Central memory CD8-positive, alpha-beta T cell (primary cell): Measurements from ENCODE around the gene TBL1X.

Experiments
- ATAC-seq: fragments of 150-1000 bp; cut with Tn5 transposase; replicated peaks from 2 replicates; pipeline ENCODE4 v1.10.0; 2022; ENCODE audit warnings: mild to moderate bottlenecking, moderate FRiP score, moderate number of reproducible peaks; ENCODE audit not compliant: poor library complexity, severe bottlenecking; ENCODE audit errors: extremely low read depth
- DNase-seq, 2 donors: peaks; one replicate each; pipeline ENCODE4 v3.0.0; 2021; ENCODE audit warnings: low spot score in 2 of 2
- H3K27ac Mint-ChIP-seq: one replicate; pipeline ENCODE4 v1.8.0; 2022; ENCODE audit warnings: low read depth, mild to moderate bottlenecking, moderate library complexity, mixed read lengths
- H3K27me3 Mint-ChIP-seq: one replicate; pipeline ENCODE4 v1.8.0; 2022; ENCODE audit warnings: mixed read lengths
- H3K36me3 Mint-ChIP-seq: one replicate; pipeline ENCODE4 v1.8.0; 2022; ENCODE audit warnings: mild to moderate bottlenecking, moderate library complexity, mixed read lengths; ENCODE audit not compliant: insufficient read depth
- H3K4me1 Mint-ChIP-seq: one replicate; pipeline ENCODE4 v1.8.0; 2022; ENCODE audit warnings: mixed read lengths
- H3K4me3 Mint-ChIP-seq: one replicate; pipeline ENCODE4 v1.8.0; 2022; ENCODE audit warnings: mild to moderate bottlenecking, moderate library complexity, mixed read lengths
- H3K9me3 Mint-ChIP-seq: one replicate; pipeline ENCODE4 v1.8.0; 2022; ENCODE audit warnings: mixed read lengths

The TBL1X gene

GRCh38 chrX:9681011-9681410 lies 216.2 kb downstream of the TBL1X start:
- no peak overlapping the region for H3K27ac Mint-ChIP-seq
- peaks cover 18% of the 10 kb centered on the region for H3K4me1 Mint-ChIP-seq
- ATAC-seq (no peak), DNase-seq (no peak)
- H3K27me3 Mint-ChIP-seq = no peaks in the 10 kb centered on the region
- no peak overlapping the region for H3K4me3 Mint-ChIP-seq
- peaks cover 13% of the 10 kb centered on the region for H3K36me3 Mint-ChIP-seq
- H3K9me3 Mint-ChIP-seq = no peaks in the 10 kb centered on the region

DNA sequence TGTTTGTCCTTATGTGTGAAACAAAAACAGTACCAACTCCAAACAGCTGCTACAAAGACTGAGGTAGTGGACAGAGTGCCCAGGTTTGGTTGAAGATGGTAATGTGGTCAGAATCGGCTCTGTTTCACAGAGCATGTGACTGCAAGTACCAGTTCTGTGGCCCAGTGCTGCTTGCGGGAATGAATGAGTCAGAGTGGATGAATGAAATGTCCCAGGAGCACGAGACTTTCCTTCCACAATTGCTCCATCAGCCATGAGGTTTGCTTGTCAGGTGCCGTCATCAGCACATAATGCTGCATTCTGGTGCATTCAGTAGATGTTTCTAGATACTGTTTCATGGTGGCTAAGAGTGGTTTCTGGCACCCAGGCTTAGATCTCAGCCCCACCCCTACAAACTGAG lies 216.6 kb downstream of the TBL1X start:
- ATAC-seq (no peak), DNase-seq (no peak)
- Mint-ChIP-seq H3K27ac (no peak overlapping the region), H3K4me1 (peaks cover 17% of the 10 kb centered on the region), H3K4me3 (no peak overlapping the region), H3K36me3 (peaks cover 17% of the 10 kb centered on the region), H3K27me3 (no peaks in the 10 kb centered on the region), H3K9me3 (no peaks in the 10 kb centered on the region)

DNA sequence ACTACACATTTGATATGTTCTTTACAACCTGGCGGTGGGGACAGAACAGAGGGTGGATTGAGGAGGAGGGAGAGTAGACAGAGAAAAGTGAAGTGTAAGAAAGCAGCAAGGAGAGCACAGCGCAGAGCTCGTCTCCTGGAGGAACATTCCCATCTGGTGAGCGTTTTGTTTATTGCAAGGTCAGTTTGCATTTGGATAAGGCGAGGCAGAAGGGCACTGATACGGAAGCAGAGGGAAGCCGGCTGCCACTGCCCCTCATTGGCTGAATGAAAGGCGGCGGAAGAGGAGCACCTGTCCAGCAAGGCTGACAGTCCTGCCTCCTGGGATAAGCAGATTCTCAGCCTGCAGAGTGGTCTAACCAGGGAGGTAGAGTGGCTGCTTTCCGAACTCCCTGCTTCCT lies 217.6 kb downstream of the TBL1X start:
- DNase-seq (no peak), ATAC-seq (no peak)
- Mint-ChIP-seq H3K27ac (peak overlapping the region; percentile 35), H3K27me3 (no peaks in the 10 kb centered on the region), H3K9me3 (no peaks in the 10 kb centered on the region), H3K4me3 (no peak overlapping the region), H3K36me3 (peaks cover 17% of the 10 kb centered on the region), H3K4me1 (peaks cover 7% of the 10 kb centered on the region)

- no peak for ATAC-seq
Observed at GRCh38 chrX:9682861-9683260, 218.0 kb downstream of the TBL1X start.

DNA sequence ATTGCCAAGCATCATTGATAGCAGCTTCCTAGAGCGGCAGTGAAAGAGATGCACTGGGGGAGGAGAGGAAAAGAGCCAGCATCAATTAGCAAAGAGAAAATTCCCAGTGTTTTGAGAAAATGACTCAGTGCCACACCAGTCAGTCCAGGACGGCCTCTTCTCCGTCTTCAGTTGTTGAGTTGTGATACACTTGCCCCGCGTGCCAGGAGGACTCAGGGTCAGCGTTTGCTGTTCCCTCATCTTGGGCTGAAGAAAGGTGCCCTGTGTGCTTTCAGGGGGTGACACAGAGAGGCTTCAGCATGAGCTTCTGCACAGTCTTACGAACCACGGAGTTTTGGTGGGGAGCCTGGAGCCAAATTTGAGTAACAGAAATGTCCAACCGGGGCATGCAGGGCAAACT lies 218.5 kb downstream of the TBL1X start:
- H3K27ac Mint-ChIP-seq = no peak overlapping the region
- no peak overlapping the region for H3K4me3 Mint-ChIP-seq
- H3K9me3 Mint-ChIP-seq = no peaks in the 10 kb centered on the region
- no peaks in the 10 kb centered on the region for H3K4me1 Mint-ChIP-seq
- H3K36me3 Mint-ChIP-seq = peaks cover 15% of the 10 kb centered on the region
- H3K27me3 Mint-ChIP-seq = no peaks in the 10 kb centered on the region
- DNase-seq (no peak), ATAC-seq (no peak)

More at GRCh38 chrX:9682861-9683260, 218.0 kb downstream of the TBL1X start:
- Mint-ChIP-seq H3K27ac (peak overlapping the region; percentile 35), H3K27me3 (no peaks in the 10 kb centered on the region), H3K36me3 (peaks cover 15% of the 10 kb centered on the region), H3K4me3 (no peak overlapping the region), H3K4me1 (peaks cover 3% of the 10 kb centered on the region), H3K9me3 (no peaks in the 10 kb centered on the region)
- DNase-seq = no peak

GRCh38 chrX:9687899-9688298 lies 223.0 kb downstream of the TBL1X start:
- Mint-ChIP-seq H3K27ac (no peak overlapping the region), H3K4me3 (no peak overlapping the region), H3K27me3 (no peaks in the 10 kb centered on the region), H3K4me1 (no peaks in the 10 kb centered on the region), H3K36me3 (peaks cover 11% of the 10 kb centered on the region), H3K9me3 (no peaks in the 10 kb centered on the region)
- DNase-seq (no peak), ATAC-seq (no peak)

- H3K9me3 Mint-ChIP-seq = no peaks in the 10 kb centered on the region
- no peak for DNase-seq
Observed at GRCh38 chrX:9688833-9689232, 224.0 kb downstream of the TBL1X start.

GRCh38 chrX:9690046-9690445 lies 225.2 kb downstream of the TBL1X start:
- H3K4me3 Mint-ChIP-seq = no peak overlapping the region
- H3K36me3 Mint-ChIP-seq = peaks cover 14% of the 10 kb centered on the region
- DNase-seq (no peak), ATAC-seq (no peak)
- no peaks in the 10 kb centered on the region for H3K27me3 Mint-ChIP-seq
- H3K4me1 Mint-ChIP-seq = no peaks in the 10 kb centered on the region
- no peak overlapping the region for H3K27ac Mint-ChIP-seq
- H3K9me3 Mint-ChIP-seq = no peaks in the 10 kb centered on the region

More at GRCh38 chrX:9688833-9689232, 224.0 kb downstream of the TBL1X start:
- no peak for ATAC-seq
- Mint-ChIP-seq H3K36me3 (peaks cover 11% of the 10 kb centered on the region), H3K27ac (no peak overlapping the region), H3K4me3 (no peak overlapping the region), H3K4me1 (no peaks in the 10 kb centered on the region), H3K27me3 (no peaks in the 10 kb centered on the region)

DNA sequence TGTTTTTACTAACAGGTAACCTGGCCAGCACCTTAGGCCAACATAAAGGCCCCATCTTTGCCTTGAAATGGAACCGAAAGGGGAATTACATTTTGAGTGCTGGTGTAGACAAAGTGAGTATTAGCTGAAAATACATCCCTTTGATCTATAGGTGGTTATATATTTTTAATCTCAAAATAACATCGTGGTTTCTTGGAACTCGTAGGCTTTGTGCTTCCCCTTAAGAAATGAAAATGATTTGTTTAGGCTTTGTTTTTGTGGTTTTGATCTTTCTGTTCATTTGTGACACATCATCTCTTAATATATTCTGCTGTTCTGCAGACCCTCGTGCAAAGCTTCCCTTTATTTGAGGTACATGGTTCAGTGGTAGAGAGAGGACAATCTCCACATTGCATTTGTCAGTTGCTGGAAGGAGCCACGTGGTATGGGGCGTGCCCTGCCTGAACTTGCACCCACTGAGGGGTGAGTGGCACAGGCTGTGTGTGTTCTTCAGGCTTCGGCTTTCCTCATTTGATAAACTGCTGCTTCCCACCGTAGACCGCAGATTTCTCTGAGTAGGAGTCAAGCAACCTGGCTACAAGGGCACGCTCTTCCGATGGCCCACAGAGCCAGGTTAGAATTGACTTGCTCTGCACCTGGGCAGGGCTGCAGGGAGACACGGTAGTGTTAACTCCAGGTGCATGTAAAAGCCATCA lies 228.6 kb downstream of the TBL1X start:
- Mint-ChIP-seq H3K27ac (no peak overlapping the region), H3K4me1 (no peaks in the 10 kb centered on the region), H3K27me3 (no peaks in the 10 kb centered on the region), H3K9me3 (no peaks in the 10 kb centered on the region), H3K4me3 (no peak overlapping the region), H3K36me3 (peaks cover 11% of the 10 kb centered on the region)
- no peak for DNase-seq
- no peak for ATAC-seq

DNA sequence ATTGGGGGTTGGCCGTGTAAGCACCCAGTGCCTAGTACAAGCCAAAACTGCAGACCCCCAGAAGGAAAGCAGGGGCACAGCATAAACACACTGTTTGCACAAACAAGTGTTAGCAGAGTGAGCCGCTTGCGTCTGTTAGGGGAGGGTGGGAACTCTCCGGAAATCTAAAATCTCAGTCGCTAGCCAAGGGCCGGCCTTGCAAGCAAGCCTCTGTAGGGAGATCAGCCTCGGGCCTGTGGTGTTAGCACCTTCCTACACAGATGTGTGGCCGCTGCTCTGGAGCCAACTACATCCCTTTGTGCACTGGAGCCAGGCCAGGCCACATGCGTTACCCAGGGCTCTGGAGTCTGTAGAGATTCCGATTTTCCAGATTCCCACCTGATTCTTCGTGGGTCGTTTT lies 233.7 kb downstream of the TBL1X start:
- H3K27me3 Mint-ChIP-seq = no peaks in the 10 kb centered on the region

GRCh38 chrX:9700555-9700954 lies 235.7 kb downstream of the TBL1X start:
- Mint-ChIP-seq H3K27ac (no peak overlapping the region), H3K4me1 (no peaks in the 10 kb centered on the region), H3K27me3 (no peaks in the 10 kb centered on the region)

More for the DNA sequence above, 233.7 kb downstream of the TBL1X start:
- no peaks in the 10 kb centered on the region for H3K4me1 Mint-ChIP-seq
- no peak overlapping the region for H3K4me3 Mint-ChIP-seq
- no peaks in the 10 kb centered on the region for H3K9me3 Mint-ChIP-seq
- no peak for ATAC-seq
- H3K27ac Mint-ChIP-seq = no peak overlapping the region
- peaks cover 21% of the 10 kb centered on the region for H3K36me3 Mint-ChIP-seq
- no peak for DNase-seq

DNA sequence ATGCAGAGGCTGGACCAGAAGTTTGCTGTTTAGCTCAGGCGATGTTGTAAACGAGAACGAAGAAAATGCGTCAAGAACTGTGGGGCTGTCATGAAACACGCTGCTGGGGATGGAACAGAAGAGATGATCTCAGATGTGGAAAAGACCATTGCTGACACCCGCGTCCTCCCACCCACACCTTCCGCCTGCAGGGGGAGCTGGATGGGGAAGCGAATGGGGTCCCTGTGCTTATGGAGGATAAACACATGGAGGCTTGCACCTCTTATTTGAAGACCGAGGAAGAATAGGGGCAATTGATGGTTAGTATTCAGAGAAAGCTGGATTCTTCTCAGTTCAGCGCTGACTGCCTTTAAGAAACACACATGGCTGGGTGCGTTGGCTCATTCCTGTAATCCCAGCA lies 236.9 kb downstream of the TBL1X start:
- Mint-ChIP-seq H3K27me3 (no peaks in the 10 kb centered on the region), H3K9me3 (no peaks in the 10 kb centered on the region), H3K4me1 (no peaks in the 10 kb centered on the region), H3K4me3 (no peak overlapping the region), H3K27ac (no peak overlapping the region), H3K36me3 (peaks cover 18% of the 10 kb centered on the region)
- DNase-seq (no peak), ATAC-seq (no peak)

More at GRCh38 chrX:9700555-9700954, 235.7 kb downstream of the TBL1X start:
- DNase-seq (no peak), ATAC-seq (no peak)
- Mint-ChIP-seq H3K36me3 (peaks cover 20% of the 10 kb centered on the region), H3K9me3 (no peaks in the 10 kb centered on the region), H3K4me3 (no peak overlapping the region)

- H3K4me1 Mint-ChIP-seq = no peaks in the 10 kb centered on the region
- no peak overlapping the region for H3K4me3 Mint-ChIP-seq
- H3K27ac Mint-ChIP-seq = no peak overlapping the region
- no peak for DNase-seq
- no peaks in the 10 kb centered on the region for H3K9me3 Mint-ChIP-seq
- ATAC-seq = no peak
- H3K36me3 Mint-ChIP-seq = peaks cover 18% of the 10 kb centered on the region
- H3K27me3 Mint-ChIP-seq = no peaks in the 10 kb centered on the region
Observed at GRCh38 chrX:9703406-9703805, 238.5 kb downstream of the TBL1X start.
